ENCODE measurements around the gene OSBPL8.

DNA sequence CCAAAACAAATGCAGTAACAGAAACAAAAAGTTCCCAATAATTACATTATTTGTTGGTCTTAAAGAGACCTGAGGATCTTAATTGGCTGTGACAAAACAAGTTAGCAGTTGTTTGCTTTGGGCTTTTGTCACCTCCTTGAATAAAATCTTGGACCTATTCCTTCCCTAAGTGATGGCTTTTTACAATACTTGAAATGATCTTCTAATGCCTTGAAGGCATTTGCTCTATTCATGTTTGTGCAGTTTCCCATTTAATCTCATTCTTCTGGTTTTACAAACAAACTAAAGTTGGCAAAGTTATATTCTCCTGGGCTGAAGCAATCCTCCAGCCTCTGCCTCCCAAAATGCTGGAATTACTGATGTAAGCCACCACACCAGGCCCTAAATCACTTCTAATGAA lies 98.8 kb downstream of the OSBPL8 start:
- TF ChIP-seq POLR2AphosphoS5 (IDR thresholded peaks at IDR 0.05; ENCODE audit: borderline replicate concordance, low read depth, low read length): no peak
- TF ChIP-seq EZH2 (IDR thresholded peaks at IDR 0.05): no peak
- TF ChIP-seq FOXP2 (optimal IDR thresholded peaks at IDR 0.05; ENCODE audit: control extremely low read depth, extremely low read length, insufficient read depth): no peak

Data from SK-N-MC (cell line).